ENCODE data around the gene NLGN3. TPM values are rescaled to one million over a fixed set of nuclear protein-coding genes. Genes with fewer than 3 reads are reported as not detected.

NLGN3 gene
- total and polyA plus RNA-seq, 2 donors (not counting 1 experiment from before 2014, with no cell fraction given) = 0.41 to 0.83 TPM

DNA sequence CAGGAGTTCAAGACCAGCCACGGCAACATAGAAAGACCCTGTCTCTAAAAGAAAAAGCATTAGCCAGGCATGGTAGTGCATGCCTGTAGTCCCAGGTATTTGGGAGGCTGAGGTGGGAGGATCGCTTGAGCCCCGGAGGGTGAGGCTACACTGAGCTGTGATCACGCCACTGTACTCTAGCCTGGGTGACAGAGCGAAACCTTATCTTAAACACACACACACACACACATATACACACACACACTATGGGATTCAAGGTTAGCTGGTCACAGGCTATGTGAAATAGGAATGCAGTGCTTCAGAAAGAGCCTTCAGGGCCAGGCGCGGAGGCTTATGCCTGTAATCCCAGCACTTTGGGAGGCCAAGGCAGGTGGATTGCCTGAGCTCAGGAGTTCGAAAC, 23.5 kb downstream of the NLGN3 start:
- no peak overlapping the region for H2AFZ ChIP-seq (ENCODE audit: low read length)
- no peak overlapping the region for H3K4me3 ChIP-seq (replicated peaks in 1 of 4; ENCODE audit: control extremely low read depth in 1 of 4, insufficient read depth in 1 of 4, low read depth in 3 of 4, low read length in 4 of 4)
- H3K9me3 ChIP-seq (ENCODE audit: control insufficient read depth, insufficient read depth, low read depth, low read length) = no peaks in the 10 kb centered on the region
- no peaks in the 10 kb centered on the region for H3K36me3 ChIP-seq (ENCODE audit: control insufficient read depth, insufficient read depth, low read length)
- H3K27ac ChIP-seq (ENCODE audit: insufficient read depth, low read length) = no peak overlapping the region
- no peak overlapping the region for H3K9ac ChIP-seq (ENCODE audit: insufficient read depth, low read length)
- H3K27me3 ChIP-seq (ENCODE audit: control insufficient read depth, insufficient read depth, low read length) = no peaks in the 10 kb centered on the region
- TF ChIP-seq, protein P1, sequence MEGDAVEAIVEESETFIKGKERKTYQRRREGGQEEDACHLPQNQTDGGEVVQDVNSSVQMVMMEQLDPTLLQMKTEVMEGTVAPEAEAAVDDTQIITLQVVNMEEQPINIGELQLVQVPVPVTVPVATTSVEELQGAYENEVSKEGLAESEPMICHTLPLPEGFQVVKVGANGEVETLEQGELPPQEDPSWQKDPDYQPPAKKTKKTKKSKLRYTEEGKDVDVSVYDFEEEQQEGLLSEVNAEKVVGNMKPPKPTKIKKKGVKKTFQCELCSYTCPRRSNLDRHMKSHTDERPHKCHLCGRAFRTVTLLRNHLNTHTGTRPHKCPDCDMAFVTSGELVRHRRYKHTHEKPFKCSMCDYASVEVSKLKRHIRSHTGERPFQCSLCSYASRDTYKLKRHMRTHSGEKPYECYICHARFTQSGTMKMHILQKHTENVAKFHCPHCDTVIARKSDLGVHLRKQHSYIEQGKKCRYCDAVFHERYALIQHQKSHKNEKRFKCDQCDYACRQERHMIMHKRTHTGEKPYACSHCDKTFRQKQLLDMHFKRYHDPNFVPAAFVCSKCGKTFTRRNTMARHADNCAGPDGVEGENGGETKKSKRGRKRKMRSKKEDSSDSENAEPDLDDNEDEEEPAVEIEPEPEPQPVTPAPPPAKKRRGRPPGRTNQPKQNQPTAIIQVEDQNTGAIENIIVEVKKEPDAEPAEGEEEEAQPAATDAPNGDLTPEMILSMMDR (conservative IDR thresholded peaks at IDR 0.05 in 1 of 2, IDR thresholded peaks at IDR 0.05 in 1 of 2; ENCODE audit: low read depth in 1 of 2, low read length in 2 of 2) = no peak
- no peak for TF ChIP-seq EZH2 (IDR thresholded peaks at IDR 0.05; ENCODE audit: low read length, missing control alignments)
- DNase-seq (ENCODE audit: low read depth in 2 of 2) = no peak
- no peak overlapping the region for H3K4me2 ChIP-seq (ENCODE audit: extremely low read depth, insufficient read depth, low read length)
- no peaks in the 10 kb centered on the region for H3K79me2 ChIP-seq (ENCODE audit: control insufficient read depth, insufficient read depth, low read length)
- no peaks in the 10 kb centered on the region for H3K4me1 ChIP-seq (ENCODE audit: control insufficient read depth, extremely low read depth, insufficient read depth, low read length)
- no peaks in the 10 kb centered on the region for H4K20me1 ChIP-seq (ENCODE audit: control insufficient read depth, extremely low read depth, insufficient read depth, low read length)

DNA sequence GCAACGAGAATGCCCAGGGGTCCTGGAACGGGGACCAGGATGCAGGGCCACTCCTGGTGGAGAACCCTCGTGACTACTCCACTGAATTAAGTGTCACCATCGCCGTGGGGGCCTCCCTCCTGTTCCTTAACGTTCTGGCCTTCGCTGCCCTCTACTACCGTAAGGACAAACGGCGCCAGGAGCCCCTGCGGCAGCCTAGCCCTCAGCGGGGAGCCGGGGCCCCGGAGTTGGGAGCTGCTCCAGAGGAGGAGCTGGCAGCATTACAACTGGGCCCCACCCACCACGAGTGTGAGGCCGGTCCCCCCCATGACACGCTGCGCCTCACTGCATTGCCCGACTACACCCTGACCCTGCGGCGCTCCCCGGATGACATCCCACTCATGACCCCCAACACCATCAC, 24.9 kb downstream of the NLGN3 start:
- TF ChIP-seq, protein P1 (conservative IDR thresholded peaks at IDR 0.05 in 1 of 2, IDR thresholded peaks at IDR 0.05 in 1 of 2; ENCODE audit: low read depth in 1 of 2, low read length in 2 of 2) = no peak
- TF ChIP-seq EZH2 (IDR thresholded peaks at IDR 0.05; ENCODE audit: low read length, missing control alignments) = no peak
- no peak overlapping the region for H2AFZ ChIP-seq (ENCODE audit: low read length)
- no peak overlapping the region for H3K9ac ChIP-seq (ENCODE audit: insufficient read depth, low read length)
- H3K4me3 ChIP-seq (replicated peaks in 1 of 4; ENCODE audit: control extremely low read depth in 1 of 4, insufficient read depth in 1 of 4, low read depth in 3 of 4, low read length in 4 of 4) = no peak overlapping the region
- no peak overlapping the region for H3K4me2 ChIP-seq (ENCODE audit: extremely low read depth, insufficient read depth, low read length)
- no peaks in the 10 kb centered on the region for H3K9me3 ChIP-seq (ENCODE audit: control insufficient read depth, insufficient read depth, low read depth, low read length)
- H3K27ac ChIP-seq (ENCODE audit: insufficient read depth, low read length) = no peak overlapping the region
- H3K4me1 ChIP-seq (ENCODE audit: control insufficient read depth, extremely low read depth, insufficient read depth, low read length) = no peaks in the 10 kb centered on the region
- DNase-seq (ENCODE audit: low read depth in 2 of 2) = no peak
- no peaks in the 10 kb centered on the region for H3K27me3 ChIP-seq (ENCODE audit: control insufficient read depth, insufficient read depth, low read length)
- no peaks in the 10 kb centered on the region for H3K79me2 ChIP-seq (ENCODE audit: control insufficient read depth, insufficient read depth, low read length)
- no peaks in the 10 kb centered on the region for H3K36me3 ChIP-seq (ENCODE audit: control insufficient read depth, insufficient read depth, low read length)
- H4K20me1 ChIP-seq (ENCODE audit: control insufficient read depth, extremely low read depth, insufficient read depth, low read length) = no peaks in the 10 kb centered on the region

DNA sequence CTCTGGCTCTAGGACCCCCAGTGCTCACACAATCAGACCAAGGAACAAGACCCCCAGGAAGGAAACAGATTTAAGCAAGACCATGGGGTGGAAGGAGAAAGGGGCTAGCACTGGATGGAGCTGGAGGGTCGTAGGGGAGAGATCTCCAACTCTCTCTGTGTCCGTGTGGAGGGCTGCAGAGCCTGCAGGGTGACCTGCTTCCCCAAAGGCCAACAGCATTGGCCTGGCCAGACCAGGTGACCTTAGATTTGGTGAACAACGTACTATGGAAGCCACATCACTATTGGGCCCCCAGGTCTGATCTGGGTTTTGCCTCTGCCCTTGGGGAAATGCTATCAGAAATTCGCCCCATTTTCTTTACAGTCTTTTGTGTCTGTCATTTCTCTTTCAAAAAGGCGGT, 26.0 kb downstream of the NLGN3 start:
- no peak overlapping the region for H3K4me3 ChIP-seq (replicated peaks in 1 of 4; ENCODE audit: control extremely low read depth in 1 of 4, insufficient read depth in 1 of 4, low read depth in 3 of 4, low read length in 4 of 4)
- H3K79me2 ChIP-seq (ENCODE audit: control insufficient read depth, insufficient read depth, low read length) = no peaks in the 10 kb centered on the region
- H3K27ac ChIP-seq (ENCODE audit: insufficient read depth, low read length) = no peak overlapping the region
- DNase-seq (ENCODE audit: low read depth in 2 of 2) = no peak
- H4K20me1 ChIP-seq (ENCODE audit: control insufficient read depth, extremely low read depth, insufficient read depth, low read length) = no peaks in the 10 kb centered on the region
- H2AFZ ChIP-seq (ENCODE audit: low read length) = no peak overlapping the region
- H3K4me2 ChIP-seq (ENCODE audit: extremely low read depth, insufficient read depth, low read length) = no peak overlapping the region
- H3K36me3 ChIP-seq (ENCODE audit: control insufficient read depth, insufficient read depth, low read length) = no peaks in the 10 kb centered on the region
- no peaks in the 10 kb centered on the region for H3K9me3 ChIP-seq (ENCODE audit: control insufficient read depth, insufficient read depth, low read depth, low read length)
- no peaks in the 10 kb centered on the region for H3K4me1 ChIP-seq (ENCODE audit: control insufficient read depth, extremely low read depth, insufficient read depth, low read length)
- TF ChIP-seq, protein P1 (conservative IDR thresholded peaks at IDR 0.05 in 1 of 2, IDR thresholded peaks at IDR 0.05 in 1 of 2; ENCODE audit: low read depth in 1 of 2, low read length in 2 of 2) = no peak
- TF ChIP-seq EZH2 (IDR thresholded peaks at IDR 0.05; ENCODE audit: low read length, missing control alignments) = no peak
- H3K27me3 ChIP-seq (ENCODE audit: control insufficient read depth, insufficient read depth, low read length) = no peaks in the 10 kb centered on the region
- no peak overlapping the region for H3K9ac ChIP-seq (ENCODE audit: insufficient read depth, low read length)

All from fibroblast of lung (primary cell).